ENCODE results near the gene STK24.

Gene STK24

GRCh38 chr13:98512774-98513665 lies 63.9 kb downstream of the STK24 start:
- no peak for ATAC-seq
- TF ChIP-seq PPARA (CRISPR knock-in tag; IDR thresholded peaks at IDR 0.05; ENCODE audit: borderline replicate concordance) (no peak), PATZ1 (CRISPR knock-in tag; IDR thresholded peaks at IDR 0.05; ENCODE audit: borderline replicate concordance) (no peak), ZFP30 (CRISPR knock-in tag; IDR thresholded peaks at IDR 0.05) (no peak), CSRNP3 (CRISPR knock-in tag; IDR thresholded peaks at IDR 0.05) (no peak), TOX (CRISPR knock-in tag; IDR thresholded peaks at IDR 0.05; ENCODE audit: borderline replicate concordance) (no peak), TSHZ2 (CRISPR knock-in tag; IDR thresholded peaks at IDR 0.05) (no peak)

- no peak for TF ChIP-seq CSDC2 (CRISPR knock-in tag; IDR thresholded peaks at IDR 0.05)
- TF ChIP-seq ZNF565 (CRISPR knock-in tag; conservative IDR thresholded peaks at IDR 0.05; ENCODE audit: low read depth): no peak
- no peak for TF ChIP-seq RARB (CRISPR knock-in tag; IDR thresholded peaks at IDR 0.05)
- TF ChIP-seq, protein P1, sequence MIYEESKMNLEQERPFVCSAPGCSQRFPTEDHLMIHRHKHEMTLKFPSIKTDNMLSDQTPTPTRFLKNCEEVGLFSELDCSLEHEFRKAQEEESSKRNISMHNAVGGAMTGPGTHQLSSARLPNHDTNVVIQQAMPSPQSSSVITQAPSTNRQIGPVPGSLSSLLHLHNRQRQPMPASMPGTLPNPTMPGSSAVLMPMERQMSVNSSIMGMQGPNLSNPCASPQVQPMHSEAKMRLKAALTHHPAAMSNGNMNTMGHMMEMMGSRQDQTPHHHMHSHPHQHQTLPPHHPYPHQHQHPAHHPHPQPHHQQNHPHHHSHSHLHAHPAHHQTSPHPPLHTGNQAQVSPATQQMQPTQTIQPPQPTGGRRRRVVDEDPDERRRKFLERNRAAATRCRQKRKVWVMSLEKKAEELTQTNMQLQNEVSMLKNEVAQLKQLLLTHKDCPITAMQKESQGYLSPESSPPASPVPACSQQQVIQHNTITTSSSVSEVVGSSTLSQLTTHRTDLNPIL (CRISPR knock-in tag; IDR thresholded peaks at IDR 0.05; ENCODE audit: low read depth): no peak
- no peak for TF ChIP-seq TSHZ2 (CRISPR knock-in tag; IDR thresholded peaks at IDR 0.05)
- TF ChIP-seq SNAI2 (CRISPR knock-in tag; IDR thresholded peaks at IDR 0.05): no peak
- TF ChIP-seq ZFP30 (CRISPR knock-in tag; IDR thresholded peaks at IDR 0.05): no peak
- TF ChIP-seq CSRNP3 (CRISPR knock-in tag; IDR thresholded peaks at IDR 0.05): no peak
- no peak for TF ChIP-seq BACH2 (CRISPR knock-in tag; IDR thresholded peaks at IDR 0.05; ENCODE audit: borderline replicate concordance)
- no peak for TF ChIP-seq PATZ1 (CRISPR knock-in tag; IDR thresholded peaks at IDR 0.05; ENCODE audit: borderline replicate concordance)
- TF ChIP-seq ZNF70 (CRISPR knock-in tag; IDR thresholded peaks at IDR 0.05): no peak
- no peak for TF ChIP-seq ISL1 (CRISPR knock-in tag; IDR thresholded peaks at IDR 0.05)
- ATAC-seq: no peak
Observed at GRCh38 chr13:98511435-98511834, 65.5 kb downstream of the STK24 start.
